HepG2 (cell line): Measurements from ENCODE around the gene LMNA. TPM values are rescaled to one million over a fixed set of nuclear protein-coding genes. Genes with fewer than 3 reads are reported as not detected.
A peak's percentile ranks its signal among the peaks of the same experiment; 100 is the strongest.

Experiments
- BCL6 ChIP-seq: IDR thresholded peaks from 2 replicates; pipeline ENCODE4 v1.6.1; 2016; ENCODE audit warnings: missing genetic modification reagents, missing compliant biosample characterization
- HES4 ChIP-seq: sonication (generic); formaldehyde crosslinking; IDR thresholded peaks from 2 replicates; pipeline ENCODE4 v1.9.0; 2021; ENCODE audit warnings: mild to moderate bottlenecking, missing genetic modification reagents, borderline replicate concordance
- HMG20A ChIP-seq: IDR thresholded peaks from 2 replicates; pipeline ENCODE4 v1.6.1; 2016; ENCODE audit warnings: borderline replicate concordance
- KDM3A ChIP-seq: IDR thresholded peaks from 2 replicates; pipeline ENCODE4 v1.6.1; 2018; ENCODE audit warnings: low read depth, missing compliant biosample characterization
- NFIB ChIP-seq: sonication (generic); formaldehyde crosslinking; IDR thresholded peaks from 2 replicates; pipeline ENCODE4 v1.9.0; 2021; ENCODE audit warnings: missing genetic modification reagents, mild to moderate bottlenecking, borderline replicate concordance
- PCBP1 ChIP-seq: fragments of 200-400 bp; formaldehyde crosslinking; IDR thresholded peaks from 2 replicates; pipeline ENCODE4 v1.6.1; 2017; ENCODE audit warnings: mild to moderate bottlenecking, low read depth, low read length, borderline replicate concordance
- TEF ChIP-seq: sonication (generic); formaldehyde crosslinking; IDR thresholded peaks from 2 replicates; pipeline ENCODE4 v1.5.0; 2020; ENCODE audit warnings: missing genetic modification reagents
- ZNF136 ChIP-seq: sonication (generic); formaldehyde crosslinking; IDR thresholded peaks from 2 replicates; pipeline ENCODE4 v1.8.1; 2022; ENCODE audit warnings: low read depth, mild to moderate bottlenecking, moderate library complexity, missing genetic modification reagents
- ZNF253 ChIP-seq: sonication (generic); formaldehyde crosslinking; IDR thresholded peaks from 2 replicates; pipeline ENCODE4 v1.8.0; 2022; ENCODE audit warnings: mild to moderate bottlenecking, missing genetic modification reagents, borderline replicate concordance
- ZNF260 ChIP-seq: sonication (generic); formaldehyde crosslinking; IDR thresholded peaks from 2 replicates; pipeline ENCODE4 v1.4.0; 2020; ENCODE audit warnings: missing genetic modification reagents, low read depth, mild to moderate bottlenecking, borderline replicate concordance
- ZNF709 ChIP-seq: sonication (generic); formaldehyde crosslinking; IDR thresholded peaks from 2 replicates; pipeline ENCODE4 v1.5.0; 2020; ENCODE audit warnings: mild to moderate bottlenecking, missing genetic modification reagents
- polyA plus RNA-seq, 8 experiments: library from polyadenylated mRNA; depleted of rRNA in 3 of 8; stranded (reverse) in 7 of 8; unstranded in 1 of 8; fragments of >200 nt; fragmentation: Illumina TruSeq in 4 of 8; extraction: Trizol in 4 of 8; gene quantifications; 2 replicates each; pipeline versions ENCODE4 v1.2.1 to v1.2.3, GENCODE V29; 2011 to 2016; ENCODE audit warnings: low read depth in 4 of 8, missing spikeins in 1 of 8, mixed read lengths in 1 of 8; ENCODE audit not compliant: insufficient read depth in 1 of 8
- total RNA-seq, 5 experiments: library from RNA; depleted of rRNA; stranded (reverse); fragments of >200 nt; fragmentation: Illumina TruSeq; extraction: Trizol; gene quantifications; 2 replicates each; pipeline ENCODE4 v1.2.3, GENCODE V29; 2016; ENCODE audit warnings: low read depth in 1 of 5
- TF ChIP-seq, protein P1 (sequence below): fragments of 450-650 bp; IDR thresholded peaks from 2 replicates; pipeline ENCODE4 v1.6.1; 2017; ENCODE audit warnings: mild to moderate bottlenecking
- TF ChIP-seq, protein P2 (sequence below): sonication (generic); formaldehyde crosslinking; IDR thresholded peaks from 2 replicates; pipeline ENCODE4 v1.5.0; 2020; ENCODE audit warnings: mild to moderate bottlenecking, missing genetic modification reagents, borderline replicate concordance
- TF ChIP-seq, protein P3 (sequence below): sonication (generic); formaldehyde crosslinking; IDR thresholded peaks from 2 replicates; pipeline ENCODE4 v1.5.0; 2020; ENCODE audit warnings: missing genetic modification reagents

LMNA gene
- total and polyA plus RNA-seq, 2 of the 13 experiments (the other 11 are each of a cell fraction or from before 2014, with no cell fraction given) = 107 to 225 TPM

GRCh38 chr1:156114919-156115513 is 505 bp downstream of the LMNA start (continued):
- TF ChIP-seq TEF (CRISPR knock-in tag) (no peak), ZNF260 (no peak), ZNF709 (CRISPR knock-in tag) (no peak), NFIB (CRISPR knock-in tag) (no peak), HES4 (no peak), BCL6 (CRISPR knock-in tag) (no peak), ZNF253 (CRISPR knock-in tag) (no peak), ZNF136 (no peak), HMG20A (no peak), PCBP1 (no peak), KDM3A (CRISPR knock-in tag) (no peak)
- TF ChIP-seq, protein P1, sequence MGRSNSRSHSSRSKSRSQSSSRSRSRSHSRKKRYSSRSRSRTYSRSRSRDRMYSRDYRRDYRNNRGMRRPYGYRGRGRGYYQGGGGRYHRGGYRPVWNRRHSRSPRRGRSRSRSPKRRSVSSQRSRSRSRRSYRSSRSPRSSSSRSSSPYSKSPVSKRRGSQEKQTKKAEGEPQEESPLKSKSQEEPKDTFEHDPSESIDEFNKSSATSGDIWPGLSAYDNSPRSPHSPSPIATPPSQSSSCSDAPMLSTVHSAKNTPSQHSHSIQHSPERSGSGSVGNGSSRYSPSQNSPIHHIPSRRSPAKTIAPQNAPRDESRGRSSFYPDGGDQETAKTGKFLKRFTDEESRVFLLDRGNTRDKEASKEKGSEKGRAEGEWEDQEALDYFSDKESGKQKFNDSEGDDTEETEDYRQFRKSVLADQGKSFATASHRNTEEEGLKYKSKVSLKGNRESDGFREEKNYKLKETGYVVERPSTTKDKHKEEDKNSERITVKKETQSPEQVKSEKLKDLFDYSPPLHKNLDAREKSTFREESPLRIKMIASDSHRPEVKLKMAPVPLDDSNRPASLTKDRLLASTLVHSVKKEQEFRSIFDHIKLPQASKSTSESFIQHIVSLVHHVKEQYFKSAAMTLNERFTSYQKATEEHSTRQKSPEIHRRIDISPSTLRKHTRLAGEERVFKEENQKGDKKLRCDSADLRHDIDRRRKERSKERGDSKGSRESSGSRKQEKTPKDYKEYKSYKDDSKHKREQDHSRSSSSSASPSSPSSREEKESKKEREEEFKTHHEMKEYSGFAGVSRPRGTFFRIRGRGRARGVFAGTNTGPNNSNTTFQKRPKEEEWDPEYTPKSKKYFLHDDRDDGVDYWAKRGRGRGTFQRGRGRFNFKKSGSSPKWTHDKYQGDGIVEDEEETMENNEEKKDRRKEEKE = no peak
- TF ChIP-seq, protein P2, sequence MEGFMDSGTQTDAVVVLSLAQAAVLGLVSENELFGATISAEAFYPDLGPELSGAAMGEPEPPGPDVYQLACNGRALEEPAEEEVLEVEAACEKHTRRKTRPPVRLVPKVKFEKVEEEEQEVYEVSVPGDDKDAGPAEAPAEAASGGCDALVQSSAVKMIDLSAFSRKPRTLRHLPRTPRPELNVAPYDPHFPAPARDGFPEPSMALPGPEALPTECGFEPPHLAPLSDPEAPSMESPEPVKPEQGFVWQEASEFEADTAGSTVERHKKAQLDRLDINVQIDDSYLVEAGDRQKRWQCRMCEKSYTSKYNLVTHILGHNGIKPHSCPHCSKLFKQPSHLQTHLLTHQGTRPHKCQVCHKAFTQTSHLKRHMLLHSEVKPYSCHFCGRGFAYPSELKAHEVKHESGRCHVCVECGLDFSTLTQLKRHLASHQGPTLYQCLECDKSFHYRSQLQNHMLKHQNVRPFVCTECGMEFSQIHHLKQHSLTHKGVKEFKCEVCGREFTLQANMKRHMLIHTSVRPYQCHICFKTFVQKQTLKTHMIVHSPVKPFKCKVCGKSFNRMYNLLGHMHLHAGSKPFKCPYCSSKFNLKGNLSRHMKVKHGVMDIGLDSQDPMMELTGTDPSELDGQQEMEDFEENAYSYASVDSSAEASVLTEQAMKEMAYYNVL (CRISPR knock-in tag) = no peak
- TF ChIP-seq, protein P3, sequence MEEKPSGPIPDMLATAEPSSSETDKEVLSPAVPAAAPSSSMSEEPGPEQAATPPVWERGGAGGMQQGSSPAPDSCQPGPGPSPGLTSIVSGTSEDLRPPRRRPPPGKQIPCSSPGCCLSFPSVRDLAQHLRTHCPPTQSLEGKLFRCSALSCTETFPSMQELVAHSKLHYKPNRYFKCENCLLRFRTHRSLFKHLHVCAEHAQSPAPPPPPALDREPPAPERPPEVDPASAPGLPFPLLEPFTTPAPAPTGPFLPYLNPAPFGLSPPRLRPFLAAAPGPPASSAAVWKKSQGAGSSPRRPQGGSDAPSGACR = peak; percentile 40; the same call in 1 of the 2 replicates
